H1 (cell line): ENCODE measurements around the gene ZNF516. TPM values are rescaled to one million over a fixed set of nuclear protein-coding genes. Genes with fewer than 3 reads are reported as not detected.

ENCODE experiments used
- CEBPB ChIP-seq: IDR thresholded peaks from 2 replicates; pipeline ENCODE4 v1.6.1; 2012; ENCODE audit warnings: low read depth, low read length
- POU5F1 ChIP-seq: IDR thresholded peaks from 2 replicates; pipeline ENCODE4 v1.6.1; 2011; ENCODE audit warnings: low read depth, mild to moderate bottlenecking, low read length, moderate library complexity
- RNF2 ChIP-seq: fragments of 200-900, 300-1000 bp; sonication (generic); IDR thresholded peaks from 2 replicates; pipeline ENCODE4 v1.7.1; 2016; ENCODE audit warnings: borderline replicate concordance, low read depth, mild to moderate bottlenecking, antibody characterized with exemption, low read length; ENCODE audit not compliant: poor library complexity, severe bottlenecking; ENCODE audit errors: missing control alignments
- SP4 ChIP-seq: IDR thresholded peaks from 2 replicates; pipeline ENCODE4 v1.6.1; 2012; ENCODE audit warnings: low read length, inconsistent platforms
- SUZ12 ChIP-seq: fragments of 200-600 bp; sonication (generic); IDR thresholded peaks from 2 replicates; pipeline ENCODE4 v1.6.1; 2012; ENCODE audit warnings: mild to moderate bottlenecking, inconsistent platforms, low read length, moderate library complexity, mixed read lengths
- polyA plus RNA-seq, 7 experiments: library from polyadenylated mRNA; depleted of rRNA in 3 of 7; stranded (reverse) in 5 of 7; unstranded in 2 of 7; fragments of >200 nt in 5 of 7; fragments of 200-250 nt in 2 of 7; gene quantifications; 1 replicate in 5 of 7; 2 replicates in 1 of 7; 4 replicates in 1 of 7; pipeline versions ENCODE4 v1.2.1 to v1.2.3, GENCODE V29; 2011 to 2013; ENCODE audit warnings: missing spikeins in 2 of 7, mixed read lengths in 2 of 7
- total RNA-seq: library from RNA; stranded (reverse); fragmentation: NEBNext Ultra II Directional; extraction: Animal tissue kit (Norgen Biotek cat#: 25700); gene quantifications from 2 replicates; pipeline ENCODE4 v1.2.1, GENCODE V29; 2021

ZNF516 gene
- total and polyA plus RNA-seq, 2 of the 8 experiments (the other 6 are each of a cell fraction or from before 2014, with no cell fraction given): 7.3 to 17.0 TPM

GRCh38 chr18:76429262-76430126, 65.5 kb downstream of the ZNF516 start (continued):
- TF ChIP-seq CEBPB (no peak), RNF2 (no peak), SP4 (no peak), POU5F1 (no peak), SUZ12 (no peak)
- TF ChIP-seq, all 59 proteins: peak for 0
